Neuronal stem cell (in vitro differentiated cells): ENCODE results near the gene PRR11.

Source experiments
- DNase-seq: peaks from one replicate; pipeline ENCODE4 v3.0.0-alpha.2; 2013; ENCODE audit warnings: low spot score
- H2AFZ ChIP-seq: one replicate; pipeline ENCODE4 v1.6.1; 2013; ENCODE audit warnings: mild to moderate bottlenecking, low read length, inconsistent platforms
- H2AK5ac ChIP-seq: 2 replicates; pipeline ENCODE4 v1.6.1; 2013; ENCODE audit warnings: low read depth, mild to moderate bottlenecking, inconsistent platforms, low read length, moderate library complexity, mixed read lengths
- H2BK120ac ChIP-seq: 2 replicates; pipeline ENCODE4 v1.6.1; 2013; ENCODE audit warnings: low read depth, mild to moderate bottlenecking, inconsistent platforms, low read length, moderate library complexity, mixed read lengths
- H2BK12ac ChIP-seq: one replicate; pipeline ENCODE4 v1.6.1; 2013; ENCODE audit warnings: low read length, inconsistent platforms
- H2BK15ac ChIP-seq: 2 replicates; pipeline ENCODE4 v1.6.1; 2013; ENCODE audit warnings: mild to moderate bottlenecking, low read length, inconsistent platforms, mixed read lengths
- H2BK5ac ChIP-seq: one replicate; pipeline ENCODE4 v1.6.1; 2013; ENCODE audit warnings: inconsistent platforms, mild to moderate bottlenecking, low read length, moderate library complexity
- H3K14ac ChIP-seq: one replicate; pipeline ENCODE4 v1.6.1; 2013; ENCODE audit warnings: low read length, inconsistent platforms
- H3K18ac ChIP-seq: 2 replicates; pipeline ENCODE4 v1.6.1; 2013; ENCODE audit warnings: low read length, inconsistent platforms
- H3K23ac ChIP-seq: 2 replicates; pipeline ENCODE4 v1.6.1; 2013; ENCODE audit warnings: low read depth, mild to moderate bottlenecking, mixed read lengths, low read length, inconsistent platforms; ENCODE audit not compliant: poor library complexity
- H3K27ac ChIP-seq: replicated peaks from 3 replicates; pipeline ENCODE4 v1.5.1; 2013; ENCODE audit warnings: low read length, inconsistent platforms
- H3K27me3 ChIP-seq, 3 experiments: 2 replicates each; pipeline ENCODE4 v1.6.1; 2013; ENCODE audit warnings: low read length in 3 of 3, mild to moderate bottlenecking in 2 of 3, inconsistent platforms in 1 of 3, low read depth in 1 of 3, mixed read lengths in 1 of 3, moderate library complexity in 1 of 3; ENCODE audit not compliant: control insufficient read depth in 3 of 3, insufficient read depth in 3 of 3
- H3K36me3 ChIP-seq, 2 donors: replicated peaks in 1 of 2; 2 replicates each; pipeline ENCODE4 v1.6.1; 2013; ENCODE audit warnings: low read length in 2 of 2; ENCODE audit not compliant: control insufficient read depth in 2 of 2, insufficient read depth in 2 of 2
- H3K4ac ChIP-seq: 2 replicates; pipeline ENCODE4 v1.6.1; 2013; ENCODE audit warnings: inconsistent platforms, mild to moderate bottlenecking, low read length, moderate library complexity
- H3K4me1 ChIP-seq, 2 donors: 1 replicate in 1 of 2; 2 replicates in 1 of 2; pipeline ENCODE4 v1.6.1; 2013; ENCODE audit warnings: low read length in 2 of 2, low read depth in 1 of 2; ENCODE audit not compliant: control insufficient read depth in 2 of 2, insufficient read depth in 1 of 2
- H3K4me2 ChIP-seq: one replicate; pipeline ENCODE4 v1.6.1; 2013; ENCODE audit warnings: mild to moderate bottlenecking, low read length, inconsistent platforms; ENCODE audit not compliant: insufficient read depth, poor library complexity, severe bottlenecking
- H3K4me3 ChIP-seq, 2 donors: 2 replicates each; pipeline ENCODE4 v1.5.1; 2013; ENCODE audit warnings: low read length in 2 of 2, mild to moderate bottlenecking in 2 of 2, inconsistent platforms in 1 of 2, moderate library complexity in 1 of 2
- H3K79me1 ChIP-seq: one replicate; pipeline ENCODE4 v1.6.1; 2013; ENCODE audit warnings: low read depth, mild to moderate bottlenecking, inconsistent platforms, low read length, moderate library complexity
- H3K9ac ChIP-seq: one replicate; pipeline ENCODE4 v1.6.1; 2013; ENCODE audit warnings: mild to moderate bottlenecking, low read depth, low read length, inconsistent platforms; ENCODE audit not compliant: poor library complexity
- H3K9me3 ChIP-seq, 2 donors: replicated peaks in 1 of 2; 2 replicates each; pipeline versions ENCODE3 to v1.6.1; 2013; ENCODE audit warnings: low read length in 2 of 2, mild to moderate bottlenecking in 2 of 2, inconsistent platforms in 1 of 2, low read depth in 1 of 2, mixed read lengths in 1 of 2, moderate library complexity in 1 of 2; ENCODE audit not compliant: control insufficient read depth in 2 of 2, insufficient read depth in 1 of 2
- H4K8ac ChIP-seq: one replicate; pipeline ENCODE4 v1.6.1; 2013; ENCODE audit warnings: low read depth, mild to moderate bottlenecking, inconsistent platforms, low read length, moderate library complexity
- H4K91ac ChIP-seq: one replicate; pipeline ENCODE4 v1.6.1; 2013; ENCODE audit warnings: low read length, low read depth, mild to moderate bottlenecking, inconsistent platforms; ENCODE audit not compliant: poor library complexity
- WGBS, 2 donors: extraction: QIAGEN DNeasy Blood & Tissue Kit; methylation state at CpG; one replicate each; pipeline ENCODE4 v1.1.7; 2013; ENCODE audit warnings: missing lambda C conversion rate in 2 of 2, mixed read lengths in 1 of 2; ENCODE audit not compliant: insufficient read length in 2 of 2, insufficient replicate concordance in 1 of 2; ENCODE audit errors: extremely low coverage in 2 of 2; 5-methylcytosine and 5-hydroxymethylcytosine counted together

The PRR11 gene

GRCh38 chr17:59185997-59186396 lies 30.5 kb downstream of the PRR11 start:
- H3K18ac ChIP-seq, result no peak overlapping the region

GRCh38 chr17:59186850-59187249 lies 31.3 kb downstream of the PRR11 start:
- Histone ChIP-seq H3K79me1 (peaks cover 2% of the 10 kb centered on the region), H3K36me3 (peaks cover 17 to 84% of the 10 kb centered on the region in 2 donors), H2AFZ (no peak overlapping the region)

More at GRCh38 chr17:59185997-59186396, 30.5 kb downstream of the PRR11 start:
- Histone ChIP-seq H2BK15ac (no peak overlapping the region), H2BK5ac (no peak overlapping the region), H3K4me2 (no peak overlapping the region), H3K79me1 (peaks cover 2% of the 10 kb centered on the region), H3K4me1 (no peaks in the 10 kb centered on the region), H3K9me3 (no peaks in the 10 kb centered on the region), H2AK5ac (no peak overlapping the region), H3K36me3 (peaks cover 14 to 86% of the 10 kb centered on the region in 2 donors), H4K91ac (no peak overlapping the region), H3K9ac (no peak overlapping the region), H4K8ac (no peak overlapping the region), H2BK12ac (no peak overlapping the region), H2BK120ac (no peak overlapping the region), H3K27ac (no peak overlapping the region), H2AFZ (no peak overlapping the region), H3K4ac (no peak overlapping the region), H3K14ac (no peak overlapping the region), H3K27me3 (no peaks in the 10 kb centered on the region), H3K4me3 (no peak overlapping the region), H3K23ac (no peak overlapping the region)
- no peak for DNase-seq

GRCh38 chr17:59190806-59191205 lies 35.3 kb downstream of the PRR11 start:
- whole genome bisulfite sequencing, 2 donors, result no CpG with 5 or more reads among the region's 2 CpGs
- no peak overlapping the region for H2BK12ac ChIP-seq
- H2BK120ac ChIP-seq, result no peak overlapping the region
- peaks cover 24 to 94% of the 10 kb centered on the region in 2 donors for H3K36me3 ChIP-seq
- no peak overlapping the region for H2AK5ac ChIP-seq
- H3K4ac ChIP-seq, result no peak overlapping the region
- no peaks in the 10 kb centered on the region for H3K79me1 ChIP-seq
- H3K27ac ChIP-seq, result no peak overlapping the region
- H3K4me2 ChIP-seq, result no peak overlapping the region
- no peak overlapping the region for H3K9ac ChIP-seq
- H2AFZ ChIP-seq, result no peak overlapping the region
- peaks cover 0 to 4% of the 10 kb centered on the region in 2 donors for H3K4me1 ChIP-seq
- H4K91ac ChIP-seq, result no peak overlapping the region
- H3K23ac ChIP-seq, result no peak overlapping the region
- no peak overlapping the region for H4K8ac ChIP-seq
- no peak overlapping the region for H2BK5ac ChIP-seq
- no peak overlapping the region for H3K18ac ChIP-seq
- no peaks in the 10 kb centered on the region for H3K27me3 ChIP-seq
- no peaks in the 10 kb centered on the region for H3K9me3 ChIP-seq
- no peak for DNase-seq
- H3K4me3 ChIP-seq, result no peak overlapping the region
- no peak overlapping the region for H2BK15ac ChIP-seq
- H3K14ac ChIP-seq, result no peak overlapping the region

More at GRCh38 chr17:59186850-59187249, 31.3 kb downstream of the PRR11 start:
- no peak overlapping the region for H3K9ac ChIP-seq
- no peak overlapping the region for H3K14ac ChIP-seq
- no peak overlapping the region for H3K27ac ChIP-seq
- no peaks in the 10 kb centered on the region for H3K9me3 ChIP-seq
- no peak overlapping the region for H3K4me3 ChIP-seq
- H3K18ac ChIP-seq, result no peak overlapping the region
- H3K4me2 ChIP-seq, result no peak overlapping the region
- no peak overlapping the region for H3K4ac ChIP-seq
- no peak overlapping the region for H2BK15ac ChIP-seq
- H3K27me3 ChIP-seq, result no peaks in the 10 kb centered on the region
- no peak overlapping the region for H4K8ac ChIP-seq
- H2AK5ac ChIP-seq, result no peak overlapping the region
- no peak overlapping the region for H3K23ac ChIP-seq
- no peak overlapping the region for H2BK12ac ChIP-seq
- H4K91ac ChIP-seq, result no peak overlapping the region
- no peak overlapping the region for H2BK5ac ChIP-seq
- no peak overlapping the region for H2BK120ac ChIP-seq
- no peaks in the 10 kb centered on the region for H3K4me1 ChIP-seq
- no CpG with 5 or more reads among the region's 3 CpGs for WGBS, 2 donors
- no peak for DNase-seq

- no CpG with 5 or more reads among the region's 3 CpGs for WGBS, 2 donors
- Histone ChIP-seq H4K8ac (no peak overlapping the region), H3K79me1 (no peaks in the 10 kb centered on the region), H3K4me1 (peaks cover 0 to 4% of the 10 kb centered on the region in 2 donors), H2BK5ac (no peak overlapping the region), H3K23ac (no peak overlapping the region), H3K14ac (no peak overlapping the region), H2BK15ac (no peak overlapping the region), H3K27me3 (no peaks in the 10 kb centered on the region), H3K9ac (no peak overlapping the region), H2BK12ac (no peak overlapping the region), H2BK120ac (no peak overlapping the region), H3K18ac (no peak overlapping the region), H2AK5ac (no peak overlapping the region), H2AFZ (no peak overlapping the region), H3K4ac (no peak overlapping the region), H3K9me3 (no peaks in the 10 kb centered on the region), H3K36me3 (peaks cover 28 to 95% of the 10 kb centered on the region in 2 donors), H4K91ac (no peak overlapping the region), H3K4me3 (no peak overlapping the region), H3K27ac (peak overlapping the region; percentile 67), H3K4me2 (no peak overlapping the region)
- DNase-seq, result no peak
Observed at GRCh38 chr17:59193336-59193862, 37.9 kb downstream of the PRR11 start.
